WTC11 (cell line): ENCODE data around the gene UBE2L3. TPM values are rescaled to one million over a fixed set of nuclear protein-coding genes. Genes with fewer than 3 reads are reported as not detected.

Experiments
- CBFB ChIP-seq: sonication (generic); formaldehyde crosslinking; IDR thresholded peaks from 2 replicates; pipeline ENCODE4 v1.8.1; 2022; ENCODE audit warnings: mild to moderate bottlenecking, low read depth, missing genetic modification reagents
- ESRRA ChIP-seq: sonication (generic); formaldehyde crosslinking; IDR thresholded peaks from 2 replicates; pipeline ENCODE4 v1.8.1; 2022; ENCODE audit warnings: mild to moderate bottlenecking, missing genetic modification reagents, borderline replicate concordance
- FOXP1 ChIP-seq: sonication (generic); formaldehyde crosslinking; IDR thresholded peaks from 2 replicates; pipeline ENCODE4 v1.8.0; 2022; ENCODE audit warnings: missing genetic modification reagents, mild to moderate bottlenecking, moderate library complexity, borderline replicate concordance
- GRHL2 ChIP-seq: fragments of 250-450 bp; sonication (Bioruptor Pico); IDR thresholded peaks from 2 replicates; pipeline ENCODE4 v1.8.0; 2022; ENCODE audit warnings: mild to moderate bottlenecking, moderate library complexity; ENCODE audit not compliant: insufficient replicate concordance, severe bottlenecking
- GTF2I ChIP-seq: fragments of 250-450 bp; sonication (Bioruptor Pico); conservative IDR thresholded peaks from 2 replicates; pipeline ENCODE4 v1.4.0; 2021; ENCODE audit warnings: mild to moderate bottlenecking
- KAT7 ChIP-seq: sonication (generic); formaldehyde crosslinking; IDR thresholded peaks from 2 replicates; pipeline ENCODE4 v1.8.1; 2023; ENCODE audit warnings: missing genetic modification reagents, mild to moderate bottlenecking, borderline replicate concordance
- MXD4 ChIP-seq: fragments of 250-450 bp; sonication (Bioruptor Pico); IDR thresholded peaks from 2 replicates; pipeline ENCODE4 v1.8.0; 2021; ENCODE audit warnings: mild to moderate bottlenecking, moderate library complexity, borderline replicate concordance
- MYBL2 ChIP-seq: sonication (generic); formaldehyde crosslinking; IDR thresholded peaks from 2 replicates; pipeline ENCODE4 v1.8.1; 2023; ENCODE audit warnings: mild to moderate bottlenecking, moderate library complexity, missing genetic modification reagents
- NR1H2 ChIP-seq: sonication (generic); formaldehyde crosslinking; IDR thresholded peaks from 2 replicates; pipeline ENCODE4 v1.9.0; 2021; ENCODE audit warnings: mild to moderate bottlenecking, moderate library complexity, missing genetic modification reagents
- NR2C2 ChIP-seq: sonication (generic); formaldehyde crosslinking; IDR thresholded peaks from 2 replicates; pipeline ENCODE4 v1.8.0; 2022; ENCODE audit warnings: mild to moderate bottlenecking, missing genetic modification reagents
- SP1 ChIP-seq: sonication (generic); formaldehyde crosslinking; conservative IDR thresholded peaks from 2 replicates; pipeline ENCODE4 v1.8.1; 2022; ENCODE audit warnings: missing genetic modification reagents
- STAT6 ChIP-seq: sonication (generic); formaldehyde crosslinking; conservative IDR thresholded peaks from 2 replicates; pipeline ENCODE4 v1.8.1; 2023; ENCODE audit warnings: mild to moderate bottlenecking, low read depth, missing genetic modification reagents, moderate library complexity
- ZBTB43 ChIP-seq: sonication (generic); formaldehyde crosslinking; IDR thresholded peaks from 2 replicates; pipeline ENCODE4 v1.8.1; 2023; ENCODE audit warnings: mild to moderate bottlenecking, missing genetic modification reagents
- ZMAT4 ChIP-seq: fragments of 250-450 bp; sonication (Bioruptor Pico); IDR thresholded peaks from 2 replicates; pipeline ENCODE4 v1.9.0; 2021; ENCODE audit warnings: mild to moderate bottlenecking
- ZNF232 ChIP-seq: sonication (generic); formaldehyde crosslinking; IDR thresholded peaks from 2 replicates; pipeline ENCODE4 v1.8.0; 2022; ENCODE audit warnings: mild to moderate bottlenecking, missing genetic modification reagents
- ZNF317 ChIP-seq: sonication (generic); formaldehyde crosslinking; IDR thresholded peaks from 2 replicates; pipeline ENCODE4 v1.8.1; 2023; ENCODE audit warnings: low read depth, mild to moderate bottlenecking, moderate library complexity, missing genetic modification reagents, borderline replicate concordance
- ZNF396 ChIP-seq: fragments of 250-450 bp; sonication (Bioruptor Pico); IDR thresholded peaks from 2 replicates; pipeline ENCODE4 v1.8.0; 2021; ENCODE audit warnings: mild to moderate bottlenecking, moderate library complexity, borderline replicate concordance
- ZNF423 ChIP-seq: fragments of 250-450 bp; sonication (Bioruptor Pico); IDR thresholded peaks from 2 replicates; pipeline ENCODE4 v2.1.2; 2022; ENCODE audit warnings: mild to moderate bottlenecking, moderate library complexity
- total RNA-seq: library from RNA; stranded (reverse); gene quantifications from 3 replicates; pipeline ENCODE4 v1.2.3, GENCODE V29; 2021
- TF ChIP-seq, protein P1 (sequence below): sonication (generic); formaldehyde crosslinking; IDR thresholded peaks from 2 replicates; pipeline ENCODE4 v1.8.1; 2023; ENCODE audit warnings: mild to moderate bottlenecking, missing genetic modification reagents
- TF ChIP-seq, protein P2 (sequence below): sonication (generic); formaldehyde crosslinking; IDR thresholded peaks from 2 replicates; pipeline ENCODE4 v1.8.1; 2022; ENCODE audit warnings: mild to moderate bottlenecking, missing genetic modification reagents, moderate library complexity, borderline replicate concordance
- TF ChIP-seq, protein P3 (sequence below): fragments of 250-450 bp; sonication (Bioruptor Pico); conservative IDR thresholded peaks from 2 replicates; pipeline ENCODE4 v1.9.0; 2021; ENCODE audit warnings: mild to moderate bottlenecking
- TF ChIP-seq, protein P4 (sequence below): sonication (generic); formaldehyde crosslinking; IDR thresholded peaks from 2 replicates; pipeline ENCODE4 v1.8.1; 2022; ENCODE audit warnings: mild to moderate bottlenecking, moderate library complexity, missing genetic modification reagents
- TF ChIP-seq, protein P5 (sequence below): fragments of 250-450 bp; sonication (Bioruptor Pico); IDR thresholded peaks from 2 replicates; pipeline ENCODE4 v2.1.2; 2022; ENCODE audit warnings: mild to moderate bottlenecking, moderate library complexity
- TF ChIP-seq, protein P6 (sequence below): sonication (generic); formaldehyde crosslinking; IDR thresholded peaks from 2 replicates; pipeline ENCODE4 v1.8.1; 2022; ENCODE audit warnings: low read depth, missing genetic modification reagents, borderline replicate concordance

UBE2L3 gene
- total RNA-seq, 1 experiment from 2014 or later = 79.1 TPM

- TF ChIP-seq, protein P1, sequence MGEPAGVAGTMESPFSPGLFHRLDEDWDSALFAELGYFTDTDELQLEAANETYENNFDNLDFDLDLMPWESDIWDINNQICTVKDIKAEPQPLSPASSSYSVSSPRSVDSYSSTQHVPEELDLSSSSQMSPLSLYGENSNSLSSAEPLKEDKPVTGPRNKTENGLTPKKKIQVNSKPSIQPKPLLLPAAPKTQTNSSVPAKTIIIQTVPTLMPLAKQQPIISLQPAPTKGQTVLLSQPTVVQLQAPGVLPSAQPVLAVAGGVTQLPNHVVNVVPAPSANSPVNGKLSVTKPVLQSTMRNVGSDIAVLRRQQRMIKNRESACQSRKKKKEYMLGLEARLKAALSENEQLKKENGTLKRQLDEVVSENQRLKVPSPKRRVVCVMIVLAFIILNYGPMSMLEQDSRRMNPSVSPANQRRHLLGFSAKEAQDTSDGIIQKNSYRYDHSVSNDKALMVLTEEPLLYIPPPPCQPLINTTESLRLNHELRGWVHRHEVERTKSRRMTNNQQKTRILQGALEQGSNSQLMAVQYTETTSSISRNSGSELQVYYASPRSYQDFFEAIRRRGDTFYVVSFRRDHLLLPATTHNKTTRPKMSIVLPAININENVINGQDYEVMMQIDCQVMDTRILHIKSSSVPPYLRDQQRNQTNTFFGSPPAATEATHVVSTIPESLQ (CRISPR knock-in tag) = no peak
- TF ChIP-seq, protein P2, sequence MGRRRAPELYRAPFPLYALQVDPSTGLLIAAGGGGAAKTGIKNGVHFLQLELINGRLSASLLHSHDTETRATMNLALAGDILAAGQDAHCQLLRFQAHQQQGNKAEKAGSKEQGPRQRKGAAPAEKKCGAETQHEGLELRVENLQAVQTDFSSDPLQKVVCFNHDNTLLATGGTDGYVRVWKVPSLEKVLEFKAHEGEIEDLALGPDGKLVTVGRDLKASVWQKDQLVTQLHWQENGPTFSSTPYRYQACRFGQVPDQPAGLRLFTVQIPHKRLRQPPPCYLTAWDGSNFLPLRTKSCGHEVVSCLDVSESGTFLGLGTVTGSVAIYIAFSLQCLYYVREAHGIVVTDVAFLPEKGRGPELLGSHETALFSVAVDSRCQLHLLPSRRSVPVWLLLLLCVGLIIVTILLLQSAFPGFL = no peak
- TF ChIP-seq NR1H2 (CRISPR knock-in tag) = no peak
- TF ChIP-seq, protein P3, sequence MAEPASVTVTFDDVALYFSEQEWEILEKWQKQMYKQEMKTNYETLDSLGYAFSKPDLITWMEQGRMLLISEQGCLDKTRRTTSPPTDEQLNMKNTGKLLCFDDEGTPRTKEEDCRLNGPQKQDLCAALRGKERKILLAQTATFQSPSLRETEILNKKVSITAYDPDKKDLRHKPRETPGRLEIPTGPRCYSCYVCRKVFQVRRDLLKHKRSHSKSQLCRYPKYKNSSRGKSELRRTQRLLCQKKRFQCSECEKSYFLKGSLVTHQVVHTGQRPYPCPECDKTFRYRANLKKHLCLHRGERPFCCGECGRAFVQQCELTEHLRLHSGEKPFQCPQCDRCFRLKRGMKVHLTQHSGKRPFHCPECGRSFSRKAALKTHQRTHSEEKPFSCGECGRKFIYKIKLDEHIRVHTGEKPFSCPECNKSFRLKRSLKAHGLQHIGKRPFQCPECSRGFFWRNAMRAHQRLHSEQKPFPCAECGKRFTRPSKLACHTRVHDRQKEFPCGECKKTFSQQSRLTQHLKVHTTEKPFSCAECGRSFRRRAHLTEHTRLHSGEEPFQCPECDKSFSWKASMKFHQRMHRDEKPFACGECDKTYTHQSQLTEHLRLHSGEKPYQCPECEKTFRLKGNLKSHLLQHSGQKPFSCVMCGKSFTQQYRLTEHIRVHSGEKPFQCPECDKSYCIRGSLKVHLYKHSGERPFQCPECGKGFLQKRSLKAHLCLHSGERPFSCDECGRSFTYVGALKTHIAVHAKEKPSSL (CRISPR knock-in tag) = no peak
- no peak for TF ChIP-seq CBFB (CRISPR knock-in tag)
- peak; percentile 73 for TF ChIP-seq SP1 (CRISPR knock-in tag)
- no peak for TF ChIP-seq ZNF396 (CRISPR knock-in tag)
- TF ChIP-seq ZBTB43 = peak; percentile 43; the same call in 1 of the 2 replicates
- no peak for TF ChIP-seq MXD4 (CRISPR knock-in tag)
- TF ChIP-seq GTF2I (CRISPR knock-in tag) = no peak
- TF ChIP-seq ZNF317 (CRISPR knock-in tag) = no peak
- TF ChIP-seq, protein P4, sequence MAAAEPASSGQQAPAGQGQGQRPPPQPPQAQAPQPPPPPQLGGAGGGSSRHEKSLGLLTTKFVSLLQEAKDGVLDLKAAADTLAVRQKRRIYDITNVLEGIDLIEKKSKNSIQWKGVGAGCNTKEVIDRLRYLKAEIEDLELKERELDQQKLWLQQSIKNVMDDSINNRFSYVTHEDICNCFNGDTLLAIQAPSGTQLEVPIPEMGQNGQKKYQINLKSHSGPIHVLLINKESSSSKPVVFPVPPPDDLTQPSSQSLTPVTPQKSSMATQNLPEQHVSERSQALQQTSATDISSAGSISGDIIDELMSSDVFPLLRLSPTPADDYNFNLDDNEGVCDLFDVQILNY (CRISPR knock-in tag) = peak; percentile 87; the same call in 1 of the 2 replicates
- TF ChIP-seq KAT7 (CRISPR knock-in tag) = no peak
- TF ChIP-seq ZNF232 (CRISPR knock-in tag) = peak; percentile 61
- no peak for TF ChIP-seq STAT6 (CRISPR knock-in tag)
- TF ChIP-seq GRHL2 (CRISPR knock-in tag) = no peak
- no peak for TF ChIP-seq ZNF423 (CRISPR knock-in tag)
- TF ChIP-seq FOXP1 (CRISPR knock-in tag) = no peak
- no peak for TF ChIP-seq ZMAT4 (CRISPR knock-in tag)
- 0 out of 2 replicates have a peak, but pooled peaks have one; percentile 15 for TF ChIP-seq NR2C2
- 0 out of 2 replicates have a peak, but pooled peaks have one; percentile 38 for TF ChIP-seq ESRRA (CRISPR knock-in tag)
- TF ChIP-seq MYBL2 = 0 out of 2 replicates have a peak, but pooled peaks have one; percentile 17
- TF ChIP-seq, protein P5, sequence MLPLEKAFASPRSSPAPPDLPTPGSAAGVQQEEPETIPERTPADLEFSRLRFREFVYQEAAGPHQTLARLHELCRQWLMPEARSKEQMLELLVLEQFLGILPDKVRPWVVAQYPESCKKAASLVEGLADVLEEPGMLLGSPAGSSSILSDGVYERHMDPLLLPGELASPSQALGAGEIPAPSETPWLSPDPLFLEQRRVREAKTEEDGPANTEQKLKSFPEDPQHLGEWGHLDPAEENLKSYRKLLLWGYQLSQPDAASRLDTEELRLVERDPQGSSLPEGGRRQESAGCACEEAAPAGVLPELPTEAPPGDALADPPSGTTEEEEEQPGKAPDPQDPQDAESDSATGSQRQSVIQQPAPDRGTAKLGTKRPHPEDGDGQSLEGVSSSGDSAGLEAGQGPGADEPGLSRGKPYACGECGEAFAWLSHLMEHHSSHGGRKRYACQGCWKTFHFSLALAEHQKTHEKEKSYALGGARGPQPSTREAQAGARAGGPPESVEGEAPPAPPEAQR = no peak
- TF ChIP-seq, protein P6, sequence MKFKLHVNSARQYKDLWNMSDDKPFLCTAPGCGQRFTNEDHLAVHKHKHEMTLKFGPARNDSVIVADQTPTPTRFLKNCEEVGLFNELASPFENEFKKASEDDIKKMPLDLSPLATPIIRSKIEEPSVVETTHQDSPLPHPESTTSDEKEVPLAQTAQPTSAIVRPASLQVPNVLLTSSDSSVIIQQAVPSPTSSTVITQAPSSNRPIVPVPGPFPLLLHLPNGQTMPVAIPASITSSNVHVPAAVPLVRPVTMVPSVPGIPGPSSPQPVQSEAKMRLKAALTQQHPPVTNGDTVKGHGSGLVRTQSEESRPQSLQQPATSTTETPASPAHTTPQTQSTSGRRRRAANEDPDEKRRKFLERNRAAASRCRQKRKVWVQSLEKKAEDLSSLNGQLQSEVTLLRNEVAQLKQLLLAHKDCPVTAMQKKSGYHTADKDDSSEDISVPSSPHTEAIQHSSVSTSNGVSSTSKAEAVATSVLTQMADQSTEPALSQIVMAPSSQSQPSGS (CRISPR knock-in tag) = no peak
These were observed 74.5 kb downstream of the UBE2L3 start, which contains the start of gene SDF2L1 (continued) for GRCh38 chr22:21641789-21642583.
